Natural killer cell treated with Interleukin-12 subunit alpha and Interleukin-12 subunit beta and Interleukin-15 and Interleukin-18, amount 100 ng/mL, for 72 hours (primary cell): ENCODE data around the gene CCDC33. TPM values are rescaled to one million over a fixed set of nuclear protein-coding genes. Genes with fewer than 3 reads are reported as not detected.

Experiments
- ATAC-seq, 2 donors: fragments of 150-1000 bp; cut with Tn5 transposase in 1 of 2; sonication (Bioruptor Pico), chemical (Tn5 transposase) in 1 of 2; 2 replicates each; pipeline ENCODE4 v1.10.0; 2021
- DNase-seq: peaks from one replicate; pipeline ENCODE4 v3.0.0; 2022; ENCODE audit warnings: low spot score
- H3K27ac Mint-ChIP-seq, 2 donors: 1 replicate in 1 of 2; 2 replicates in 1 of 2; pipeline ENCODE4 v1.8.0; 2022; ENCODE audit warnings: mixed read lengths in 2 of 2, mild to moderate bottlenecking in 1 of 2, moderate library complexity in 1 of 2
- H3K27me3 Mint-ChIP-seq, 2 donors: 1 replicate in 1 of 2; 2 replicates in 1 of 2; pipeline ENCODE4 v1.8.0; 2022; ENCODE audit warnings: mixed read lengths in 2 of 2
- H3K36me3 Mint-ChIP-seq: one replicate; pipeline ENCODE4 v1.8.0; 2022; ENCODE audit warnings: mixed read lengths
- H3K4me1 Mint-ChIP-seq, 2 donors: 1 replicate in 1 of 2; 2 replicates in 1 of 2; pipeline ENCODE4 v1.8.0; 2022; ENCODE audit warnings: low read depth in 2 of 2, mixed read lengths in 2 of 2, mild to moderate bottlenecking in 1 of 2
- H3K4me3 Mint-ChIP-seq: one replicate; pipeline ENCODE4 v1.8.0; 2022; ENCODE audit warnings: mixed read lengths
- H3K9me3 Mint-ChIP-seq: 2 replicates; pipeline ENCODE4 v1.8.0; 2022; ENCODE audit warnings: mixed read lengths
- total RNA-seq, 2 donors: library from RNA; stranded (reverse); gene quantifications; one replicate each; pipeline ENCODE4 v1.2.3, GENCODE V29; 2022

CCDC33 gene
- total RNA-seq, 2 donors from 2014 or later = not detected

DNA sequence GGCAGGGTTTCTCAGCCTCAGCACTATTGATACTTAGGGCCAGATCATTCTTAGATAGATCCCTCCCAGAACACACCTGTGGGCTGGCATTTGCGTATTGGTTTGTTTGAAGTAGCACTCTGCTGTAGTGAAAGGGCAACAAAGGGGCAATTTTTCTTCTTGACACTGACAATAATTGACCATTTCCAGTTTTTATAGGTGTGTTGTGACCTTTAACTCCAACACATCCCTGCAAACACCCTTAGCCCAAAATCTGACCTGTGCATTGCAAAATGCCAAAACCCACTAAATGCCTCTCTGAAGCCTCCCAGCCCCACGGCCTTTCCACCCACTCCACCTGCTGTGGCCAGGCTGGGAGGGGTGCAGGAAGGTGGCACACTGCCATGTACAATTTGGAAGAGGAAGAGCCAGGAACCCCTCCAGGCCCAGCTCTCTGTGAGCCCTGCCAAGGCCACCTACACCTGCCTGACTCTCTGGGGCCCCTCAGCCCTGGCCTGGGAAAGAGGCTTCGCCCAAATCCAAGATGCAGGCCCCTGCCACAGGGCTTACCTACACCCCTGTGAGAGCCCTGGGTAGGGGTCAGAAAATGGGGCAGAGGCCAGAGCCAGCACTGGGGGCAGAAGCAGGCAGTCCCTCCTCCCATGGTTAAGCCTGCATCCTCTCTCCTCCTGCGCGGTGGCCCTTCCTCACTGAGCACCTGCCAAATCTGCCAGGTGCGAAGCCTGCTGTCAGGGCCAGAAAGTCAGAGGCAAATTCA, 140.9 kb downstream of the CCDC33 start:
- peak; percentile 34 for DNase-seq
- Mint-ChIP-seq H3K36me3 (no peaks in the 10 kb centered on the region), H3K9me3 (no peaks in the 10 kb centered on the region), H3K27ac (peak overlapping the region in 1 of 2 donors; percentile 6), H3K27me3 (peaks cover under 1 to 3% of the 10 kb centered on the region in 2 donors), H3K4me3 (no peak overlapping the region), H3K4me1 (peaks cover 14 to 20% of the 10 kb centered on the region in 2 donors)
- no peak for ATAC-seq

DNA sequence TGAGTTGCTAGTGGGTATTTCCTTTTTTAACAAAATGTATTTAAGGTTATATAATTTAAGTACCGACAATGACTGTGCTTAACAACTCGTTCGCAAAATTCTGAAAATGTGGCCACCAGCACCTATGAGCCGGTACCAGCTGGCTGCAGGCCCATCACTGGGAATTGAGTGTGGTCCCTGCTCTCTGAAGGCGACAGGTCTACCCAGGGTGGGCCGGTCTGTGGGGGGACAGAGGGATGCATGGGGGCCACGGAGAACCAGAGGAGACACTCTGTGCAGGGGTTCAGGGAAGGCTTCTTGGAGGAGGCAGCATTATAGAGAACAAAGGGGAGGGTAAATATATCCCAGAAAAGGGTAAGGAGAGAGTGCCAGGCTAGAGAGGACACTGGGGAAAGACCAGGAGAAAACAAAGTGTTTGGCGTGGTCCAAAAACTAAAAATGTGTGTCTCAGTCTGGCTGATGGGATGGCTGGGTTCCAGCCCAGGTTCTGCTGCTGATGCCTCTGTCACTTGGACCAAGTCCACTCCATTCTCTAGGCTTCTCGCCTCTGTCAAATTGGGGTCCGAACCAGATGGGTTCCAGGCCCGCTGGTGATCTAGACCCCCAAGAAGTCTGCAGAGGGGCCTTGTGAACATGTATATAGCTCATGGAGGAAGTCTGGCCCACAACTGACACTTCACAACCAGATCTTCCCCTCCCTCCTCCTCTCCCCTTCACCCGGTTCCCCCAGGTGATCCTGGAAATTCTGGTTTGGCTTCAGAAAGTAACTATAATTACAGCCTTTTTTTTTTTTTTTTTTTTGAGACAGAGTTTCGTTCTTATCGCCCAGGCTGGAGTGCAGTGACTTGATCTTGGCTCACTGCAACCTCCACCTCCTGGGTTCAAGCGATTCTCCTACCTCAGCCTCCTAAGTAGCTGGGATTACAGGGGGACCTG, 142.0 kb downstream of the CCDC33 start:
- Mint-ChIP-seq H3K4me1 (peaks cover 20 to 22% of the 10 kb centered on the region in 2 donors), H3K27me3 (no peaks in the 10 kb centered on the region), H3K4me3 (no peak overlapping the region), H3K27ac (no peak overlapping the region), H3K36me3 (no peaks in the 10 kb centered on the region), H3K9me3 (no peaks in the 10 kb centered on the region)
- ATAC-seq = no peak
- DNase-seq = peak; percentile 28

DNA sequence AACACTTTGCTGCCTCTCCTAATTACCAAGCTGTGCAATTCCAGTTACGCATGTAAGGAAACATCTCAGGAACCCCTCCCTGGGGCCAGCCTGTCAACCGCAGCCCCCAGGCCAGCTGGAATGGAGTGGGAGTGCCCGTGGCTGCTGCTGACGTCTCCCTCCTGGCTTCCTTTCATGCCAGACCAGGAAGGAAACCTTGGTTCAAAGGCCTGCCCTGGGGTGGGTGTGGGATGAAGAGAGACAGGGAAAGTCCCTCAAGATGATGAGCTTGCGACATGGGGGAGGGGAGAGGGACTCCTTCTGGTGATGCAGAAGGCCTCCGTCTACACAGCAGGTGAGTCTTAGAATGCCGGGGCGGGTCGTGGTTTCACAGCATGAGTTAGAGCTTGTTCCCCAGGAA, 142.7 kb downstream of the CCDC33 start:
- no peak for ATAC-seq
- H3K27me3 Mint-ChIP-seq = no peaks in the 10 kb centered on the region
- no peak overlapping the region for H3K4me3 Mint-ChIP-seq
- H3K27ac Mint-ChIP-seq = no peak overlapping the region
- H3K36me3 Mint-ChIP-seq = no peaks in the 10 kb centered on the region
- DNase-seq = no peak
- peaks cover 17 to 21% of the 10 kb centered on the region in 2 donors for H3K4me1 Mint-ChIP-seq
- H3K9me3 Mint-ChIP-seq = no peaks in the 10 kb centered on the region

DNA sequence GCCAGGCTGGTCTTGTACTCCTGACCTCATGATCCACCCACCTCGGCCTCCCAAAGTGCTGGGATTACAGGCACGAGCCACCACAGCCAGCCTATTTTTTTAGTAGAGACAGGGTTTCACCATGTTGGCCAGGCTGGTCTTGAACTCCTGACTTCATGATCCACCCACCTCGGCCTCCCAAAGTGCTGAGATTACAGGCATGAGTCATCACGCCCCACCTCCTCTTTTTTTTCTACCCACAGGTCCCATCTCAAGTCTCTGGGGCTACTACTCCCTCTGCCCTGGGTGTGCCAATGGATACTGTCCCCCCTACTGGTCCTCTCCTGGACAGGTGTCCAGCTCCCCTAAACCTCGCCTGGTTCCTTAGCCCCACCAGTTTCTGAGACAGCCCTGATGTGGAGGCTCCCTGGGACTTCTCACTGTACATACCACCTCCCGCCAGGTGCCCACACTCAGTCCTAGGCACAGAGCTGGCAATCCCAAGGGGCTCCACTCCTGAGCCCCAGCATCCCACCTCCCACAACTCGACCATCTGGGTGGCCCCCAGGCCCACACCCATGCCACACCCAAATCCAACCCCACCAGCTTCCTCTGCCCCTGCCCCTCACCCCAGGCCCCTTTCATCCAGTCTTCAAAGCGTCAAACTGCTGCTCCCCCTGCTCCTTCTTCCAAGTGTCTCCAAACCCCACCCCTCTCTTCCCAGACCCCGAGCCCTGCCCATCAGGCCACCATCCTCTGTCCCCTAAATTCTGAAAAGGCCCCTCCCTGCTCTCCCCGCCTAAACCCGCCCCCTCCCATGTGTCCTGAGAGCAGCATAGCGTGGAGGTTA, 144.4 kb downstream of the CCDC33 start:
- H3K27me3 Mint-ChIP-seq = no peaks in the 10 kb centered on the region
- H3K9me3 Mint-ChIP-seq = no peaks in the 10 kb centered on the region
- H3K4me3 Mint-ChIP-seq = no peak overlapping the region
- H3K36me3 Mint-ChIP-seq = no peaks in the 10 kb centered on the region
- peaks cover 19 to 23% of the 10 kb centered on the region in 2 donors for H3K4me1 Mint-ChIP-seq
- DNase-seq = no peak
- no peak for ATAC-seq
- peak overlapping the region in 1 of 2 donors; percentile 12 for H3K27ac Mint-ChIP-seq

DNA sequence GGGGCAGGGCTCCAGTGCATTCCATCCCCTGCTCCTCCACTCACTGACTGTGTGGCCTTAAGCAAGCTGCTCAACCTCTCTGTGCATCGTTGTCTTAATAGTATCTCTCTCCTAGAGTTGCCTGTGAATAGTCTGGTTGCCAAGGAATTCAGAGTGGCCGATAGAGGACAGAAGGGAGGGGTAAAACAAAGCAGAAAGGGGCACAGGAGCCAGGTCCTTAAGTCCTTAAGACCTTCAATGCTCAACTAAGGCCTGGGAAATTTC, 145.0 kb downstream of the CCDC33 start:
- H3K9me3 Mint-ChIP-seq = no peaks in the 10 kb centered on the region
- peaks cover 18 to 23% of the 10 kb centered on the region in 2 donors for H3K4me1 Mint-ChIP-seq
- DNase-seq (no peak), ATAC-seq (no peak)
- no peak overlapping the region for H3K27ac Mint-ChIP-seq
- no peak overlapping the region for H3K4me3 Mint-ChIP-seq
- no peaks in the 10 kb centered on the region for H3K36me3 Mint-ChIP-seq
- no peaks in the 10 kb centered on the region for H3K27me3 Mint-ChIP-seq

DNA sequence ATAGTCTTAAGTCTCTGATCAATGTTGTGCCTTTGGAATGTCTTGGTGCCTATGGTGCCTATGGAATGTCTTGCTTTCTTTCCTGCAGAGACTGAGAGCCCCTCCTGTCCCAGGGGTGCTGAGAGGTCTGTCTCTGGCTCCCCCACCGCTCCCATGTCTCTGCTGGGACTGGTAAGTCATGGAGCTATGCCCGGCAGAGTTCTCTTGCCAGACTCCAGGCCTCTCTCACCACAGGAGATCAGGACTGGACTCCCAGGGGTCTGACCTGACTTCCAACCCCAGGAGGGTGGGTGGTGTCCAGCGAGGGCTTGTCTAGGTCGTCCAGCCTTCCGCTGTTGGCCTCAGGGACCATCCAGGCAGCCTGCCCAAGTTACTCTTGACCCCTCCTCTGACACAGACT, 145.4 kb downstream of the CCDC33 start:
- no peaks in the 10 kb centered on the region for H3K9me3 Mint-ChIP-seq
- peaks cover 18 to 23% of the 10 kb centered on the region in 2 donors for H3K4me1 Mint-ChIP-seq
- no peak overlapping the region for H3K4me3 Mint-ChIP-seq
- DNase-seq (no peak), ATAC-seq (no peak)
- no peak overlapping the region for H3K27ac Mint-ChIP-seq
- H3K36me3 Mint-ChIP-seq = no peaks in the 10 kb centered on the region
- H3K27me3 Mint-ChIP-seq = no peaks in the 10 kb centered on the region

DNA sequence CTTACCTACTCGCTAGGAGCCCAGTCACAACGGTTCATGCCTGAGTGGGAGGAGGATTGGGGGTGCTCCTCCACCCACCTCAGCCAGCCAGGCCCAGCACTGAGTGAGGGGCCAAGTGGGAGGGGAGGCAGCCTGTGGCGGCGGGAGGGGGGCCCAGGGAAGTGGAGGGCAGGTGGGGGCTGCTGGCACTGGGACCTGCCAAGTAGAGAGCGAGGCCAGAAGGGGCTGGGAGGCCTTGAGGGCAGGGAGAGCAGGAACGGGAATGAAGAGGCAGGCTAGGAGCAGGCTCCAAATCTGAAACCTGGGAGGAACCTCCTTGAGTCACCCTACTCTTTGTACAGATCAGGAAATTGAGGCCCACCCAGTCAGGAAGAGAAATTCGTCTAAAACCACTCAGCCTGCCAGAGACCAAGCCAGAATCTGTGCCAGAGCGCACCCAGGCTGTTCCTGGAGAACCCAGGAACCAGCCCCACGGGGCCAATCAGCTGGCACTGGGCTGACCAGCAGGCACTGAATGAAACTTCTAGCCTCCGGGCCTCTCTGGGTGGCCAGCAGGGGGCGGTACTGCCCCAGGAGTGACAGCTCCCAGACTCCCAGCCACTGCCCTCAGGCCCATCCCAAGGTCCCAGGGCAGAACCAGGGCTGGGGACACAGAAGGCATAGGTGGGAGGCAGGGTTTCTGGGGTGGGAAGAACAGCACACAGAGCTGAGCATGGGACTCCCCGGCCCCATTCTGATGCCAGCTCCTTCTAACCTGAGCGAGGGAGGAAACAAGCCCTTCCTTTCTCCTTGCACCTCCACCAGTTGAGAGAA, 146.1 kb downstream of the CCDC33 start:
- peaks cover 18 to 23% of the 10 kb centered on the region in 2 donors for H3K4me1 Mint-ChIP-seq

DNA sequence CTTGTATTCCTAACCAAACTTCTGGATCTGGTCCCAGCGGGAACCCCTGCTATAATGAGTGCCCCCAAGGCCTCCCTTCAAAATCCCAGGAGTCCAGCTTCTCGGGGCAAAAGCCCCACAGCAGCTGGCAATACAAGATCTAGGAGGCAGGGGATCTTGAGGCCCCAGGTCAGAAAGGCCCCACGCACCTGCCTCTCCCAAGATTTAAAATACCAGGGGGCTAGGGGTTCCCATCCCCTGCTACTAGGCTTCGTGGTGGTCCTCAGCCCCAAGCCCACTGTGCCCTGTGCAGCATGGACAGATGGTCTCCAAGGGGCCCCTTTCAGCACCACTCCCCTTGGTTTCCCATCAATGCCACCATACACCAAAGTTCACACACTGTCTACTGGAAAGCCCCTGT, 147.2 kb downstream of the CCDC33 start:
- ATAC-seq (no peak), DNase-seq (no peak)
- H3K27ac Mint-ChIP-seq = peak overlapping the region; percentile 75 to 84
- no peaks in the 10 kb centered on the region for H3K9me3 Mint-ChIP-seq
- peaks cover 18 to 23% of the 10 kb centered on the region in 2 donors for H3K4me1 Mint-ChIP-seq
- peak overlapping the region; percentile 38 for H3K4me3 Mint-ChIP-seq
- no peaks in the 10 kb centered on the region for H3K27me3 Mint-ChIP-seq
- H3K36me3 Mint-ChIP-seq = no peaks in the 10 kb centered on the region

More for the DNA sequence above, 146.1 kb downstream of the CCDC33 start:
- ATAC-seq = peak; percentile 71 to 90
- Mint-ChIP-seq H3K9me3 (no peaks in the 10 kb centered on the region), H3K27ac (peak overlapping the region in 1 of 2 donors; percentile 53), H3K4me3 (no peak overlapping the region), H3K36me3 (no peaks in the 10 kb centered on the region), H3K27me3 (no peaks in the 10 kb centered on the region)
- DNase-seq = peak; percentile 86

DNA sequence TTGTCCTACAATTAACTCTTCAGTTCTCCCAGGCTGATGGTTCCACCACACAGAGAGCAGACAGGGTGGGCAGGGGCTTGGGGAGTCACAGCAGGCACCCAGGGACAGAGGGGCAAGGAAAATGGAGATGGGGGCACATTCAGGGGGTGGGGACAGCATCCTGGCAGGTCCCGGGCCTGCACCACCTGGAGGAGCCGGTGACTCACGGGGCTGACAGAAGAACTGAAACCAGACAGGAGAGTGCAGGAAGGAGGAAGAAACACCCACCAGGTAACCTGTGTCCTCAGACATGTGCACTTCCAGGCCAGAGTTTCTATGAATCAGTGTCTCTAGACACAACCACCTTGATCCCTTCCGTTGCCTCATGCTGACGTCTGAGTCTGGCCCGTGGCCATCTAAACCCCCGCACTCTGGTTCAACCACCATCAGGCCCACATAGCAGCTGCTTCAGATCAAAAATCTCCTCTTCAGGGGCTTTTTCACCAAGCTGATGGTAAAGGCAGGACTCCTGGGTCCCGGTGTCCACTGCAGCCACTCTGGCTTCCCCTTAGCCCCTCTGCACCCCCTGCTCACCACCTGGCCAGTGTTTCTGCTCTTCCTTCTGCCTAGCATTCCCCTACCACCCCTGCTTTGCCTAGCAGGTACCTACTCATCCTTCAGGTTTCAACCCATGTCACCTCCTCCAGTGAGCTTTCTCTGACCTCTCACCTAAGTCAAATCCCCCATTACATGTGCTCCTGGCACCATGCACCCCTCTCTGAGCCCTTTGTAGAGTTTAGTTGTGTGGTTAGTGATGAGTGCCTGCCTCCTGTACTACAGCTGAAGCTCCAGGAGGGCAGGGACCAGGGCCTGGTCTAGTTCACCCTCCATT, 147.8 kb downstream of the CCDC33 start:
- Mint-ChIP-seq H3K27me3 (no peaks in the 10 kb centered on the region), H3K36me3 (no peaks in the 10 kb centered on the region), H3K9me3 (no peaks in the 10 kb centered on the region), H3K4me3 (peak overlapping the region; percentile 38), H3K4me1 (peaks cover 18 to 23% of the 10 kb centered on the region in 2 donors), H3K27ac (peak overlapping the region; percentile 75 to 84)
- DNase-seq = no peak
- ATAC-seq = peak in 1 of 2 donors; percentile 21

DNA sequence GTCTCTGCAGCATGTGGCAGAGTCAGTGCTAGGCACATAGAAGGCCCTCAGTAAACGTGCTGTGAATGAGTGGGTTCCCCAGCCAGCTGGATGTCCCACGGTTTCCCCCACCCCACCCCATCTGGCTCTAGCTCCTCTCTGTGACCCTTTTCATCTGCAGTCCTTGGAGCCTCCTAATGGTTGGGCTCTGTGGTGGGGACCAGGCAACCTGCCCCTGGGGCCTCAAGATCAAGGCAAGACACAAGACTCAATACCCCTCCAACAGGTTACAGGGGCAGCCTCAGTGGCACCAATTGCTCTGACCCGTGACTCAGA, 148.4 kb downstream of the CCDC33 start:
- Mint-ChIP-seq H3K4me3 (peak overlapping the region; percentile 38), H3K27me3 (no peaks in the 10 kb centered on the region), H3K36me3 (no peaks in the 10 kb centered on the region), H3K4me1 (peaks cover 18 to 23% of the 10 kb centered on the region in 2 donors), H3K9me3 (no peaks in the 10 kb centered on the region), H3K27ac (peak overlapping the region; percentile 75 to 84)
- DNase-seq (no peak), ATAC-seq (peak in 1 of 2 donors; percentile 1)

DNA sequence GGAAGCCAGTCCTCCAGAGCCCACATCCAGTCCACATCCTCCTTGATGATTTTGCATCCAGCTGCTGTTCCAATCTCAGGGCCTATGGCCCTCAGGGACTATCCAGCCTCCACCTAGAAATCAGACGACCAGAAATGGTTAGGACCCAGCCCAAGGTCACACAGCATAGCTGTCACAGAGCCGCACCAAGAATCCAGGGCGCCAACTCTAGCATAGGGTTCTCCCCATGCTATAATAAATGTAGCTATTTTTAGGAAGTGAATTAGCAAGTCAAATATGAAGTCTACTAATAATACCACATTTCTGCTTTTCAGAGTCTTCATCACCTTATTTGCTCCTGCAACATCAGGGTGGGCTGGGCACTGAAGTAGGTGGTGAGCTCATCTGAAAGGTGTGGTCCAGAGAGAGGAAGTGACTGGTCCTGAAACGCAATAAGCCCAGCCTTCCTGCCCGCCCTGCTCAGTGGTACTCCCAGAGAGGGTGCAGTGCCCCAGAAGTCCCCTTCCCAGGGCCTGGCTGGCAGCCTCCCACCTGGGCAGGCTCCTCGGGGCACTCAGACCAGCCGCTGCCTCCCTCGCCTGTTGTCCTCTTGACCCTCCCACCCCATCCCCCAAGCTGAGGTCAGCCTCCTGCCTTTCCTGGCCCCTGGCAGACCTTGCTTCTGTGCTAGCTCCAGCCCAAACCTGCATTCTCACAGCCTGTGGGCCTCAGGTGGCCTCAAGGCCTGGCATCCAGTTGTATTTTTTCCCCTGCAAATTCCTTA, 148.9 kb downstream of the CCDC33 start:
- peak overlapping the region; percentile 75 to 84 for H3K27ac Mint-ChIP-seq
- DNase-seq (no peak), ATAC-seq (peak; percentile 73 to 87)
- H3K4me3 Mint-ChIP-seq = peak overlapping the region; percentile 35
- peaks cover 18 to 23% of the 10 kb centered on the region in 2 donors for H3K4me1 Mint-ChIP-seq
- H3K9me3 Mint-ChIP-seq = no peaks in the 10 kb centered on the region
- H3K36me3 Mint-ChIP-seq = no peaks in the 10 kb centered on the region
- no peaks in the 10 kb centered on the region for H3K27me3 Mint-ChIP-seq

DNA sequence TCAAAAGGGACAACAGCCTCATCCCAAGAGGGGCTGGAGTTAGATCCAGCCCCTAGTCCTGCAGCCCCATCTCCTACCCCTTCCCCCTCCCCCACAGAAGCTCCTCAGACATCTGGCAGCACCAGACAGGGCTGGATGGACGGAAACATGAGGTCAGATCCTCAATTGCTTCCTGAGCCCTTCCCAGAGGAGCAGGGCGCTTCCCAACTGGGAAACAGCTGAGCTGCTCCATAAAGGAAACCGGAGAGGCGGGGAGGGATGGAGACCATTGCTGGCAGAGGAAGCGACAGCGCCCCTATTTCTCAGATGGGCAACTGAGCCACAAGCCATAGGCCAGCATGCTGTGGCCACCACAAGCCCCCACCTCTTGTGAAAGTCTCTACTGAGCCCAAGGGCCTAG, 149.6 kb downstream of the CCDC33 start:
- Mint-ChIP-seq H3K36me3 (no peaks in the 10 kb centered on the region), H3K27me3 (no peaks in the 10 kb centered on the region), H3K4me1 (peaks cover 22 to 27% of the 10 kb centered on the region in 2 donors), H3K4me3 (no peak overlapping the region), H3K27ac (peak overlapping the region; percentile 75 to 84), H3K9me3 (no peaks in the 10 kb centered on the region)
- no peak for DNase-seq
- ATAC-seq = no peak
